MCF 10A (cell line): ENCODE data around the gene TECR. TPM values are rescaled to one million over a fixed set of nuclear protein-coding genes. Genes with fewer than 3 reads are reported as not detected.

Experiments used
- BruUV-seq: library from RNA; stranded (reverse); fragments of 400-500 nt; replicated peaks from 2 replicates; lab custom pipeline; 2021; lab: Mats Ljungman, UMichigan
- CTCF ChIA-PET: fragments of 300-600 bp; sonication (Branson Sonifier 250); formaldehyde crosslinking; extraction: SDS; loops from one replicate; lab custom pipeline; 2021; ENCODE audit warnings: antibody characterized with exemption, inconsistent platforms; lab: Yijun Ruan, JAX
- POLR2A ChIA-PET: fragments of 300-600, 350-650 bp; sonication (Branson Sonifier 250); formaldehyde crosslinking; extraction: SDS; loops from one replicate; lab custom pipeline; 2020; ENCODE audit warnings: antibody characterized with exemption, inconsistent platforms; lab: Yijun Ruan, JAX
- DNase-seq: peaks from one replicate; pipeline ENCODE4 v3.0.0-alpha.2; 2018; ENCODE audit not compliant: unreplicated experiment
- H3K27ac Mint-ChIP-seq: one replicate; pipeline ENCODE4 v1.8.0; 2022; ENCODE audit warnings: mild to moderate bottlenecking, low read depth, mixed read lengths; ENCODE audit not compliant: unreplicated experiment
- H3K27me3 Mint-ChIP-seq: one replicate; pipeline ENCODE4 v1.8.0; 2022; ENCODE audit warnings: mixed read lengths; ENCODE audit not compliant: insufficient read depth, unreplicated experiment
- H3K36me3 Mint-ChIP-seq: one replicate; pipeline ENCODE4 v1.8.0; 2022; ENCODE audit warnings: mild to moderate bottlenecking, moderate library complexity, mixed read lengths; ENCODE audit not compliant: insufficient read depth, unreplicated experiment
- H3K4me1 Mint-ChIP-seq: one replicate; pipeline ENCODE4 v1.8.0; 2022; ENCODE audit warnings: mixed read lengths; ENCODE audit not compliant: insufficient read depth, unreplicated experiment
- H3K4me3 Mint-ChIP-seq: one replicate; pipeline ENCODE4 v1.8.0; 2022; ENCODE audit warnings: mild to moderate bottlenecking, moderate library complexity, mixed read lengths; ENCODE audit not compliant: unreplicated experiment
- H3K9me3 Mint-ChIP-seq: one replicate; pipeline ENCODE4 v1.8.0; 2022; ENCODE audit warnings: mixed read lengths; ENCODE audit not compliant: unreplicated experiment
- CTCF ChIP-seq: fragments of 200-600 bp; IDR thresholded peaks from one replicate; pipeline ENCODE4 v1.8.0; 2022; ENCODE audit warnings: antibody characterized with exemption, mild to moderate bottlenecking; ENCODE audit not compliant: unreplicated experiment
- intact Hi-C: fragments of 100-400 bp; cut with micrococcal nuclease; formaldehyde crosslinking; loops from 2 replicates; pipeline ENCODE4 v1.14.1; 2022
- total RNA-seq: library from RNA; stranded (reverse); gene quantifications from 2 replicates; pipeline ENCODE4 v1.2.3, GENCODE V29; 2022

The TECR gene
- total RNA-seq, 1 experiment from 2014 or later: 106 TPM

- peaks cover 42% of the 10 kb centered on the region for H3K4me1 Mint-ChIP-seq
- BruUV-seq: no TSS peak
- H3K4me3 Mint-ChIP-seq: no peak overlapping the region
- CTCF ChIA-PET: interaction anchor here (0.7 to 4.6 kb wide), 11 partner anchors 11 to 538 kb away, joined by 4 to 27 read pairs (median 5); partner anchors contain the start of genes ASF1B and DNAJB1
- POLR2A ChIA-PET: interaction anchor here (0.6 to 5.1 kb wide), 14 partner anchors 9 to 642 kb away, joined by 3 to 40 read pairs (median 6); partner anchors contain the start of genes ASF1B, DNAJB1, GIPC1 and NDUFB7
- no peaks in the 10 kb centered on the region for H3K9me3 Mint-ChIP-seq
- no peaks in the 10 kb centered on the region for H3K27me3 Mint-ChIP-seq
- intact Hi-C loops: no loop called here
- TF ChIP-seq CTCF: peak; percentile 20
- DNase-seq: peak; percentile 27
- peak overlapping the region; percentile 32 for H3K27ac Mint-ChIP-seq
- H3K36me3 Mint-ChIP-seq: peaks cover 7% of the 10 kb centered on the region
Observed at GRCh38 chr19:14554382-14554812, 25.0 kb downstream of the TECR start.

DNA sequence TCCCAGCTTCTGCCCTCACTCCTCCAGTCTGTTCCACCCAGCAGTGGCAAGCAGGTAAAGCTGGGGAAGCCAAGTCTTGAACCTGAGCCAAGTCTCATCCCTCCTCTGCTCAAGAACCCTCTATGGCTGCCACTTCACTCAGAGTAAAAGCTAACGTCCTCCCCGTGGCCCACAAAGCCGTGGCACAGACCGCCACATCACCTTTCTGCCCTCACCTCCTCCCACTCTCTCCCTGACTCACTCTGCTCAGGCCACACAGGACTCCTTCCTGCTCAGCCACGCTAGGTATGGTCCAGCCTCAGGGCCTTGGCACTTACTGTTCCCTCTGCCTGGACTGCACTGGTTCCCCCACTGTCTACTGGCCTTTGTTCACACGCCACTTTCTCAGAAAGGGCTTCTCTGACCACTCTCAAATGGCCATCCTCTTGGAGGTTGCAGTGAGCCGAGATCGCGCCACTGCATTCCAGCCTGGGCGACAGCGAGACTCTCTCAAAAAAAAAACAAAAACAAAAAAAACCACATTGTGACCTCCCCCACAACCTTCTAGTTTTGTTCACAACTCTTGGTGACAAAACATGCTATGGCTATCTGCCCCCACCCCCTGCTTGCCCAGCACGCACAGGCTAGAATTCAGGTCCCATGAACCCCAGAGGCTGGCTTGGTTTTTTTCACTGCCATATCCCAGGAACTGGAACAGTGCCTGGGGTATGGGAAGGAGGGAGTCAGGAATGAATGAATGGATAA, 26.7 kb downstream of the TECR start:
- peak overlapping the region; percentile 88 for H3K27ac Mint-ChIP-seq
- H3K36me3 Mint-ChIP-seq: no peaks in the 10 kb centered on the region
- no peaks in the 10 kb centered on the region for H3K27me3 Mint-ChIP-seq
- BruUV-seq: no TSS peak
- ChIA-PET POLR2A (interaction anchor here (0.5 to 5.1 kb wide), 13 partner anchors 11 to 673 kb away, joined by 3 to 40 read pairs (median 5); partner anchors contain the start of genes DNAJB1, NDUFB7 and ZNF333), CTCF (interaction anchor here (0.5 to 4.6 kb wide), 26 partner anchors 8 to 1414 kb away, joined by 3 to 27 read pairs (median 4); partner anchors contain the start of genes ASF1B, TECR and ZNF333)
- H3K4me3 Mint-ChIP-seq: peak overlapping the region; percentile 45
- intact Hi-C loops: no loop called here
- peaks cover 33% of the 10 kb centered on the region for H3K4me1 Mint-ChIP-seq
- no peaks in the 10 kb centered on the region for H3K9me3 Mint-ChIP-seq
- TF ChIP-seq CTCF: no peak
- peak; percentile 74 for DNase-seq

DNA sequence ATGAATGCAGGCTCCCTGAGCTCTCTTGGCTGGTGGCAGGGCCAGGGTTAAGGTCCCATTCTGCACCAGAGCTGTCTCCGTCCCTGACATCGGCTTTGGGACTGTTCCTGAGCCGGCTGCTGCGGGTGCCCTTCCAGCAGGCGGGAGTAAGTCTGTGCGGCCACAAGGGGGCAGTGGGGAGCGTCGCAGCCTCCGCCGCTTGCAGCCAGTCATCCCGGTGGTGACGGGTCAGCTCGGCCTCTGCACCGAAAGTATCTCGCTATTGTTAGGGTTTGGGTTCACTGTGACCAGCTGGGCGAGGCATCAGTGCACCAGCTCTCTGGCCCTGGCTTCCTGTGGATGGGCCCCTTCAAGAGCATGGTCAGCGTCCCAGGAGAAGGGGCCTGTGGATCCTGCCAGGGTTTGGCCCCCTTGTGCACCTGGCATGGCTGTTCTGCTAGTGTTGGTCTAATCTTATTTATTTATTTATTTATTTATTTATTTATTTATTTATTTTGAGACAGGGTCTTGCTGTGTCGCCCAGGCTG, 27.3 kb downstream of the TECR start:
- ChIA-PET POLR2A (interaction anchor here (0.6 to 5.1 kb wide), 13 partner anchors 11 to 674 kb away, joined by 3 to 40 read pairs (median 5); partner anchors contain the start of genes DNAJB1, NDUFB7 and ZNF333), CTCF (interaction anchor here (0.5 to 4.6 kb wide), 29 partner anchors 9 to 1415 kb away, joined by 3 to 27 read pairs (median 3); partner anchors contain the start of genes ASF1B, TECR and ZNF333)
- H3K27ac Mint-ChIP-seq: peak overlapping the region; percentile 88
- H3K27me3 Mint-ChIP-seq: no peaks in the 10 kb centered on the region
- peak; percentile 93 for TF ChIP-seq CTCF
- peak; percentile 81 for DNase-seq
- H3K4me3 Mint-ChIP-seq: peak overlapping the region; percentile 45
- H3K4me1 Mint-ChIP-seq: peaks cover 34% of the 10 kb centered on the region
- intact Hi-C loops: no loop called here
- H3K9me3 Mint-ChIP-seq: no peaks in the 10 kb centered on the region
- BruUV-seq: no TSS peak
- H3K36me3 Mint-ChIP-seq: no peaks in the 10 kb centered on the region
